HK-2 (cell line): ENCODE data around the gene SLCO3A1.
"Not testable (repeated sequence)": the region's sequence is repeated elsewhere in the genome, so short reads cannot be mapped to it uniquely, and the experiment has no call there.

Source experiments
- DNase-seq: peaks from one replicate; pipeline ENCODE4 v3.0.0-alpha.2; 2018; ENCODE audit not compliant: unreplicated experiment

Gene SLCO3A1

GRCh38 chr15:91940496-91941381 is 87.2 kb downstream of the SLCO3A1 start:
- DNase-seq, result no peak

- no peak for DNase-seq
Observed at GRCh38 chr15:91941871-91942658, 88.6 kb downstream of the SLCO3A1 start.

GRCh38 chr15:91942720-91943394 is 89.3 kb downstream of the SLCO3A1 start:
- DNase-seq, result peak; percentile 23

- no peak for DNase-seq
Observed at GRCh38 chr15:91944331-91944730, 90.8 kb downstream of the SLCO3A1 start.

- no peak for DNase-seq
Observed at GRCh38 chr15:91945385-91945784, 91.9 kb downstream of the SLCO3A1 start.

- DNase-seq, result no peak
Observed at GRCh38 chr15:91946075-91946474, 92.6 kb downstream of the SLCO3A1 start.

- no peak for DNase-seq
Observed at GRCh38 chr15:91946581-91947292, 93.2 kb downstream of the SLCO3A1 start.

GRCh38 chr15:91947293-91947679 is 93.8 kb downstream of the SLCO3A1 start:
- DNase-seq, result no peak

GRCh38 chr15:91947683-91948608 is 94.4 kb downstream of the SLCO3A1 start:
- DNase-seq, result peak; percentile 27

- DNase-seq, result no peak
Observed at GRCh38 chr15:91949361-91949760, 95.9 kb downstream of the SLCO3A1 start.

GRCh38 chr15:91950054-91950453 is 96.5 kb downstream of the SLCO3A1 start:
- DNase-seq, result no peak

- DNase-seq, result no peak
Observed at GRCh38 chr15:91950631-91951329, 97.3 kb downstream of the SLCO3A1 start.

GRCh38 chr15:91952216-91952615 is 98.7 kb downstream of the SLCO3A1 start:
- DNase-seq, result no peak

GRCh38 chr15:91953432-91953831 is 99.9 kb downstream of the SLCO3A1 start:
- no peak for DNase-seq

- DNase-seq, result no peak
Observed at GRCh38 chr15:91954292-91954691, 100.8 kb downstream of the SLCO3A1 start.

GRCh38 chr15:91956026-91956723 is 102.7 kb downstream of the SLCO3A1 start:
- no peak for DNase-seq

- no peak for DNase-seq
Observed at GRCh38 chr15:91961357-91961756, 107.8 kb downstream of the SLCO3A1 start.

GRCh38 chr15:91963747-91964146 is 110.2 kb downstream of the SLCO3A1 start:
- not testable (repeated sequence) for DNase-seq

- peak; percentile 39 for DNase-seq
Observed at GRCh38 chr15:91965501-91966193, 112.1 kb downstream of the SLCO3A1 start.
